NT2/D1 (cell line): ENCODE results near the gene CRTAC1.

Experiments used
- DNase-seq: peaks from one replicate; pipeline ENCODE4 v3.0.0-alpha.2; 2011; ENCODE audit warnings: low read depth, low spot score
- H3K27me3 ChIP-seq: 2 replicates; pipeline ENCODE4 v1.6.0; 2011; ENCODE audit warnings: mild to moderate bottlenecking; ENCODE audit not compliant: insufficient read length, insufficient read depth
- H3K36me3 ChIP-seq: 2 replicates; pipeline ENCODE4 v1.6.1; 2011; ENCODE audit warnings: mild to moderate bottlenecking, low read length, mixed read lengths; ENCODE audit not compliant: insufficient read depth, insufficient read length
- H3K4me1 ChIP-seq: 2 replicates; pipeline ENCODE4 v1.5.1; 2011; ENCODE audit not compliant: insufficient read depth, insufficient read length
- H3K4me3 ChIP-seq: 2 replicates; pipeline ENCODE4 v1.5.1; 2011; ENCODE audit warnings: low read depth; ENCODE audit not compliant: insufficient read length
- H3K9ac ChIP-seq: 2 replicates; pipeline ENCODE4 v1.6.0; 2011; ENCODE audit warnings: low read depth; ENCODE audit not compliant: insufficient read length
- H3K9me3 ChIP-seq: 2 replicates; pipeline ENCODE4 v1.5.1; 2011; ENCODE audit warnings: mild to moderate bottlenecking, low read length; ENCODE audit not compliant: insufficient read depth
- SUZ12 ChIP-seq: IDR thresholded peaks from 2 replicates; pipeline ENCODE4 v1.6.1; 2011; ENCODE audit not compliant: insufficient read length, insufficient read depth; ENCODE audit errors: extremely low read depth
- YY1 ChIP-seq: IDR thresholded peaks from 2 replicates; pipeline ENCODE4 v1.6.1; 2011; ENCODE audit not compliant: insufficient read length, insufficient read depth
- ZNF274 ChIP-seq: IDR thresholded peaks from 2 replicates; pipeline ENCODE4 v1.6.1; 2011; ENCODE audit warnings: mild to moderate bottlenecking, low read depth, low read length

Gene CRTAC1

DNA sequence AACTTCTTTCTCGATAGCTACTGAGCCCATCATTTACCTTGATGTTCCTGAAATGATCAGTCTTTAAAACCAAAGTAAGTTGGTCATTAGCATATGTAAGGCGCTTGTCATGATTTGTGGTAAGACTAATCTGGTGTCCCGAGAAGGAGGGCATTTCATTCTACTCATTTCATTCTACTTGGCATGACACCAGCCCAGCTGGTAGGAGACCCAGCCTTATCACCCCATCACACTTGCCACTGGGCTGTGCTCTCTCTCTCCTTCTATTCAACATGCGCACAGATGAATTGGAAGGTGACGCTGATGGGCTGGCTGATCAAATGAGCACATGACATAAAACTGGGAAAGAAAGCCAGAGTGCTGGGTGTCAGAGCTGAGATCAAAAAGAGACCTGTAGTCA is 65.7 kb downstream of the CRTAC1 start:
- TF ChIP-seq SUZ12 = no peak
- no peak for TF ChIP-seq ZNF274
- TF ChIP-seq YY1 = no peak
- Histone ChIP-seq H3K4me1 (no peaks in the 10 kb centered on the region), H3K9ac (no peak overlapping the region), H3K4me3 (no peak overlapping the region), H3K27me3 (no peaks in the 10 kb centered on the region), H3K9me3 (no peaks in the 10 kb centered on the region), H3K36me3 (no peaks in the 10 kb centered on the region)
- DNase-seq = no peak

DNA sequence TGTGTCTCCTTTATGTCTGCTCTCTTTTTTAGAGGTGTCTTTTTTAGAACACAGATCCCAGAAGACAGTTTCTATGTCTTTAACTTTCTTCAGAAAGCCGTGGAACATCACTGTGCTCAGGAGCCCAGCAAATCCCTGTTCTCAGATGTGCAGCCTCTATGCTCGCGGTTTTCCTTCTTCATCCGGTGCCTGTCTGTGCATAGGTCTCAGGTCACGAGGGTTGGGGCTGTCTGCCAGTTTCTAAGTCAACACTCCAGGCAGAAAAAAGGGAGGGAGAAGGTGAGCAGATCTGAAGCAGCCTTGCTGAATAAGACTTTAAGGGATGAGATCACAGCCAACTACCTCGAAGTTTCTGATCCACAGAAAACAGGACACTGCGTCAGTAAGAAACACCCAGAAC is 68.5 kb downstream of the CRTAC1 start:
- H3K36me3 ChIP-seq = no peaks in the 10 kb centered on the region
- H3K9me3 ChIP-seq = no peaks in the 10 kb centered on the region
- H3K4me3 ChIP-seq = no peak overlapping the region
- H3K9ac ChIP-seq = no peak overlapping the region
- no peaks in the 10 kb centered on the region for H3K4me1 ChIP-seq
- DNase-seq = no peak
- TF ChIP-seq ZNF274 (no peak), SUZ12 (no peak), YY1 (no peak)
- H3K27me3 ChIP-seq = no peaks in the 10 kb centered on the region

GRCh38 chr10:97960269-97961056 is 70.0 kb downstream of the CRTAC1 start:
- no peaks in the 10 kb centered on the region for H3K4me1 ChIP-seq
- no peak for DNase-seq
- no peak overlapping the region for H3K9ac ChIP-seq
- H3K36me3 ChIP-seq = no peaks in the 10 kb centered on the region
- no peaks in the 10 kb centered on the region for H3K27me3 ChIP-seq
- no peaks in the 10 kb centered on the region for H3K9me3 ChIP-seq
- no peak overlapping the region for H3K4me3 ChIP-seq
- TF ChIP-seq ZNF274 = no peak
- no peak for TF ChIP-seq YY1
- no peak for TF ChIP-seq SUZ12

DNA sequence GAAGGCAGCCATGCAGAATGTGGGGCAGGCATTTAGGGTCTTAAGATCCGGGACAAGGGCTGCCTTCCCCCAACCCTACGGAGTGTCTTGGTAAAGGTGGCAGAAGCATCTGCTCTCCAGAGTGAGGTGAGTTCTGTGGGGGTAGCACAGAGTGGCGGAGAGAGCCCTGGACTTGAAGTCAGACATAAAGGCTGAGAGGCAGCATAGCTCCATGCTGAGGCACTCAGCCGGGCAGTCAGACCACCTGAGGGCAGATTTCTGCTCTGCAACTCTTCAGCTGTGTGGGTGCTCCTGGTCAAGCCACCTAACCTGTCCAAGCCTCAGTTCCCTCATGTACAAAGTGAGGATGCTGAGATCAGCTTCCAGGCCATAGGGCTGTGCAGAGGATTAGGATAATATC is 81.0 kb downstream of the CRTAC1 start:
- no peak for TF ChIP-seq ZNF274
- TF ChIP-seq SUZ12 = no peak
- no peak for TF ChIP-seq YY1
- H3K9me3 ChIP-seq = 0 out of 2 replicates have a peak, but pooled peaks cover 6% of the 10 kb centered on the region
- no peak overlapping the region for H3K4me3 ChIP-seq
- H3K36me3 ChIP-seq = no peaks in the 10 kb centered on the region
- H3K4me1 ChIP-seq = no peaks in the 10 kb centered on the region
- H3K27me3 ChIP-seq = no peaks in the 10 kb centered on the region
- no peak for DNase-seq
- H3K9ac ChIP-seq = no peak overlapping the region

- Histone ChIP-seq H3K36me3 (no peaks in the 10 kb centered on the region), H3K9me3 (0 out of 2 replicates have a peak, but pooled peaks cover 6% of the 10 kb centered on the region), H3K4me1 (no peaks in the 10 kb centered on the region), H3K4me3 (no peak overlapping the region), H3K27me3 (no peaks in the 10 kb centered on the region), H3K9ac (no peak overlapping the region)
- no peak for DNase-seq
- TF ChIP-seq ZNF274 = no peak
- no peak for TF ChIP-seq SUZ12
- no peak for TF ChIP-seq YY1
Measured at GRCh38 chr10:97948822-97949221, 81.6 kb downstream of the CRTAC1 start.

GRCh38 chr10:97944772-97945171 is 85.6 kb downstream of the CRTAC1 start:
- no peaks in the 10 kb centered on the region for H3K27me3 ChIP-seq
- no peak for DNase-seq
- TF ChIP-seq ZNF274 (no peak), SUZ12 (no peak), YY1 (no peak)

GRCh38 chr10:97943294-97943693 is 87.1 kb downstream of the CRTAC1 start:
- TF ChIP-seq SUZ12 = no peak
- no peak for TF ChIP-seq ZNF274
- no peak for TF ChIP-seq YY1
- H3K4me1 ChIP-seq = no peaks in the 10 kb centered on the region
- no peaks in the 10 kb centered on the region for H3K27me3 ChIP-seq
- no peak overlapping the region for H3K9ac ChIP-seq
- no peak for DNase-seq
- no peaks in the 10 kb centered on the region for H3K36me3 ChIP-seq
- peaks cover 15% of the 10 kb centered on the region; the same call in 1 of the 2 replicates for H3K9me3 ChIP-seq
- H3K4me3 ChIP-seq = no peak overlapping the region

More at GRCh38 chr10:97944772-97945171, 85.6 kb downstream of the CRTAC1 start:
- Histone ChIP-seq H3K36me3 (no peaks in the 10 kb centered on the region), H3K4me1 (no peaks in the 10 kb centered on the region), H3K9ac (no peak overlapping the region), H3K9me3 (peaks cover 15% of the 10 kb centered on the region; the same call in 1 of the 2 replicates), H3K4me3 (no peak overlapping the region)
